HL-60 (cell line): ENCODE data around the gene NGLY1.

ENCODE experiments used
- DNase-seq, 2 experiments: peaks; one replicate each; pipeline ENCODE4 v3.0.0-alpha.2; 2010 to 2020; ENCODE audit warnings: low read depth in 1 of 2, low spot score in 1 of 2
- H3K27ac ChIP-seq: fragments of 250-450 bp; sonication (Bioruptor Pico); replicated peaks from 2 replicates; pipeline ENCODE4 v1.5.1; 2020; ENCODE audit warnings: mild to moderate bottlenecking, moderate library complexity
- H3K27me3 ChIP-seq: fragments of 250-450 bp; sonication (Bioruptor Pico); 2 replicates; pipeline ENCODE4 v1.5.1; 2021; ENCODE audit warnings: mild to moderate bottlenecking, moderate library complexity; ENCODE audit not compliant: insufficient read depth, poor library complexity, severe bottlenecking
- H3K4me3 ChIP-seq: replicated peaks from 2 replicates; pipeline ENCODE4 v1.5.1; 2011; ENCODE audit warnings: mild to moderate bottlenecking, control low read depth, low read length; ENCODE audit not compliant: insufficient read depth
- GABPA ChIP-seq: IDR thresholded peaks from 2 replicates; pipeline ENCODE4 v1.6.1; 2012; ENCODE audit warnings: low read depth
- POLR2AphosphoS5 ChIP-seq: IDR thresholded peaks from 2 replicates; pipeline ENCODE4 v1.6.1; 2012; ENCODE audit warnings: low read depth
- SPI1 ChIP-seq: IDR thresholded peaks from 2 replicates; pipeline ENCODE4 v1.6.1; 2012; ENCODE audit warnings: low read depth, mild to moderate bottlenecking, borderline replicate concordance
- long read RNA-seq: library from polyadenylated mRNA; unstranded; transcript quantifications from one replicate; pipeline ENCODE4 v2.0.0, GENCODE V29; 2020
- TF ChIP-seq, protein P1 (sequence below): IDR thresholded peaks from one replicate; pipeline ENCODE4 v1.5.1; 2011; ENCODE audit warnings: low read length, control low read depth, inconsistent platforms; ENCODE audit not compliant: insufficient read depth
- TF ChIP-seq, protein P2 (sequence below): IDR thresholded peaks from 2 replicates; pipeline ENCODE4 v1.6.1; 2012; ENCODE audit warnings: low read depth; ENCODE audit not compliant: insufficient replicate concordance

The NGLY1 gene, protein sequence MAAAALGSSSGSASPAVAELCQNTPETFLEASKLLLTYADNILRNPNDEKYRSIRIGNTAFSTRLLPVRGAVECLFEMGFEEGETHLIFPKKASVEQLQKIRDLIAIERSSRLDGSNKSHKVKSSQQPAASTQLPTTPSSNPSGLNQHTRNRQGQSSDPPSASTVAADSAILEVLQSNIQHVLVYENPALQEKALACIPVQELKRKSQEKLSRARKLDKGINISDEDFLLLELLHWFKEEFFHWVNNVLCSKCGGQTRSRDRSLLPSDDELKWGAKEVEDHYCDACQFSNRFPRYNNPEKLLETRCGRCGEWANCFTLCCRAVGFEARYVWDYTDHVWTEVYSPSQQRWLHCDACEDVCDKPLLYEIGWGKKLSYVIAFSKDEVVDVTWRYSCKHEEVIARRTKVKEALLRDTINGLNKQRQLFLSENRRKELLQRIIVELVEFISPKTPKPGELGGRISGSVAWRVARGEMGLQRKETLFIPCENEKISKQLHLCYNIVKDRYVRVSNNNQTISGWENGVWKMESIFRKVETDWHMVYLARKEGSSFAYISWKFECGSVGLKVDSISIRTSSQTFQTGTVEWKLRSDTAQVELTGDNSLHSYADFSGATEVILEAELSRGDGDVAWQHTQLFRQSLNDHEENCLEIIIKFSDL
- long read RNA-seq, transcript NGLY1-204 (11 exons, 2,024 nt) = minor isoform, 5 of 1,140 reads
- long read RNA-seq, transcript NGLY1-202 (12 exons, 2,473 nt) = major isoform, 738 of 1,140 reads
- long read RNA-seq, partial matches to known transcripts = 22 of 1,140 reads
- long read RNA-seq, other reads (novel, unspliced or antisense) = 374 of 1,140 reads

DNA sequence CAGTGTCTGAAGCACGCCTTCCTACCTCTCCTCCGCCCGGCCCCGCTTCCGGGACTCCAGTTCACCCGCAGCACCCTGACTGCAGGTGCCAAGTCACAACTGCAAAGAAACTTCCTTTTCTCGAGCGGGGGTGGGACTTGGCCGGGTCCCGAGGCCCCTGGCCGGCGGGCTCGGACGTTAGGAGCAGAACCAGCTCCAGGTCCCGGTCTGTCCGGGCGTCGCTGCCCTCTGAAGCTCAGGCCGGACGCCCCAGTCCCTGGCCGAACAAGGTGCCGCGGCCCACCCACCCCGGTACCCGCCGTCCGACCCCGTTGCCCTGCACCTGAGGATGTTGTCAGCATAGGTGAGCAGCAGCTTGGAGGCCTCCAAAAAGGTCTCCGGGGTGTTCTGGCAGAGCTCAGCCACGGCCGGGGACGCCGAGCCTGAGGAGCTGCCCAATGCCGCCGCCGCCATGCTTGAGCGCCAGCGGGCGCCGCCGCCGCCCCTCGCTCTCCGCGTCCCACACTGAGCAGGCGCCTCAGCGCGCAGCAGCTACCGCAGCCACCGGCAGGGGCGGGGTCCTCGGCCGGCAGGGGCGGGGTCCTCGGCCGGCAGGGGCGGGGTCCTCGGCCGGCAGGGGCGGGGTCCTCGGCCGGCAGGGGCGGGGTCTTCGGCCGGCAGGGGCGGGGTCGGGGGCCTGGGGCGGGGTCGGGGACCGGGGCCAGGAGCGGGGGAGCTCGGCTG, at the start of gene NGLY1:
NGLY1 (minus strand) TSS at position 506 of the 723 bp plus-strand sequence; CDS start at position 453, 53 bp downstream.
- DNase-seq = peak; percentile 59 to 92
- peak within 1 kb of the TSS; percentile 97 for H3K27ac ChIP-seq
- TF ChIP-seq GABPA (peak; percentile 51; the same call in 1 of the 2 replicates), SPI1 (no peak), POLR2AphosphoS5 (peak; percentile 62; the same call in 1 of the 2 replicates)
- TF ChIP-seq, protein P1, sequence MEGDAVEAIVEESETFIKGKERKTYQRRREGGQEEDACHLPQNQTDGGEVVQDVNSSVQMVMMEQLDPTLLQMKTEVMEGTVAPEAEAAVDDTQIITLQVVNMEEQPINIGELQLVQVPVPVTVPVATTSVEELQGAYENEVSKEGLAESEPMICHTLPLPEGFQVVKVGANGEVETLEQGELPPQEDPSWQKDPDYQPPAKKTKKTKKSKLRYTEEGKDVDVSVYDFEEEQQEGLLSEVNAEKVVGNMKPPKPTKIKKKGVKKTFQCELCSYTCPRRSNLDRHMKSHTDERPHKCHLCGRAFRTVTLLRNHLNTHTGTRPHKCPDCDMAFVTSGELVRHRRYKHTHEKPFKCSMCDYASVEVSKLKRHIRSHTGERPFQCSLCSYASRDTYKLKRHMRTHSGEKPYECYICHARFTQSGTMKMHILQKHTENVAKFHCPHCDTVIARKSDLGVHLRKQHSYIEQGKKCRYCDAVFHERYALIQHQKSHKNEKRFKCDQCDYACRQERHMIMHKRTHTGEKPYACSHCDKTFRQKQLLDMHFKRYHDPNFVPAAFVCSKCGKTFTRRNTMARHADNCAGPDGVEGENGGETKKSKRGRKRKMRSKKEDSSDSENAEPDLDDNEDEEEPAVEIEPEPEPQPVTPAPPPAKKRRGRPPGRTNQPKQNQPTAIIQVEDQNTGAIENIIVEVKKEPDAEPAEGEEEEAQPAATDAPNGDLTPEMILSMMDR = no peak
- TF ChIP-seq, protein P2, sequence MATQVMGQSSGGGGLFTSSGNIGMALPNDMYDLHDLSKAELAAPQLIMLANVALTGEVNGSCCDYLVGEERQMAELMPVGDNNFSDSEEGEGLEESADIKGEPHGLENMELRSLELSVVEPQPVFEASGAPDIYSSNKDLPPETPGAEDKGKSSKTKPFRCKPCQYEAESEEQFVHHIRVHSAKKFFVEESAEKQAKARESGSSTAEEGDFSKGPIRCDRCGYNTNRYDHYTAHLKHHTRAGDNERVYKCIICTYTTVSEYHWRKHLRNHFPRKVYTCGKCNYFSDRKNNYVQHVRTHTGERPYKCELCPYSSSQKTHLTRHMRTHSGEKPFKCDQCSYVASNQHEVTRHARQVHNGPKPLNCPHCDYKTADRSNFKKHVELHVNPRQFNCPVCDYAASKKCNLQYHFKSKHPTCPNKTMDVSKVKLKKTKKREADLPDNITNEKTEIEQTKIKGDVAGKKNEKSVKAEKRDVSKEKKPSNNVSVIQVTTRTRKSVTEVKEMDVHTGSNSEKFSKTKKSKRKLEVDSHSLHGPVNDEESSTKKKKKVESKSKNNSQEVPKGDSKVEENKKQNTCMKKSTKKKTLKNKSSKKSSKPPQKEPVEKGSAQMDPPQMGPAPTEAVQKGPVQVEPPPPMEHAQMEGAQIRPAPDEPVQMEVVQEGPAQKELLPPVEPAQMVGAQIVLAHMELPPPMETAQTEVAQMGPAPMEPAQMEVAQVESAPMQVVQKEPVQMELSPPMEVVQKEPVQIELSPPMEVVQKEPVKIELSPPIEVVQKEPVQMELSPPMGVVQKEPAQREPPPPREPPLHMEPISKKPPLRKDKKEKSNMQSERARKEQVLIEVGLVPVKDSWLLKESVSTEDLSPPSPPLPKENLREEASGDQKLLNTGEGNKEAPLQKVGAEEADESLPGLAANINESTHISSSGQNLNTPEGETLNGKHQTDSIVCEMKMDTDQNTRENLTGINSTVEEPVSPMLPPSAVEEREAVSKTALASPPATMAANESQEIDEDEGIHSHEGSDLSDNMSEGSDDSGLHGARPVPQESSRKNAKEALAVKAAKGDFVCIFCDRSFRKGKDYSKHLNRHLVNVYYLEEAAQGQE = peak; percentile 66

DNA sequence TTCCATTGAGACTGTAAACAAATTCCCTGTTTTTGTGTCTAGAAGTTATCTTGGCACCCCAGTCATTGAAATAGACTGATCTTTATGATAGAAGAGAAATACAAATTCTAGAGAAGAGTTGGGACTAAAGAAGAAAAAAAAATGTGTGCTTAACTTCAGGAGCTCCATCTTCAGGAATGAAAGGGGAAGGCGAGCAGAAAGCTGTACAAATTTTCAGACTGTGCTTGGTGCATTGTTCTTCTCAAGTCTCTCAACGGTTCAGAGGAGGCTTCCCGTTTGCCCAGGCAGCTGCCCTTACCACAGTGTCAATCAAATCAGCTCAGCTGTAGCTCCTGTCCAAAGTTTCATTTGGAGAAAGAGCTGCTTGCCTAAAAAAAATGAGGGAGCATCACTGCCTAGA, 48.3 kb upstream of the NGLY1 start:
- no peak overlapping the region for H3K4me3 ChIP-seq
- no peaks in the 10 kb centered on the region for H3K27me3 ChIP-seq
- peak; percentile 16; the same call in 1 of the 2 replicates for TF ChIP-seq SPI1
- TF ChIP-seq, protein P2 = no peak
- H3K27ac ChIP-seq = no peak overlapping the region
- peak in 1 of 2 experiments; percentile 66 for DNase-seq

More for the DNA sequence above, at the start of gene NGLY1:
- no peaks in the 10 kb centered on the region for H3K27me3 ChIP-seq
- peak within 1 kb of the TSS; percentile 87 for H3K4me3 ChIP-seq

DNA sequence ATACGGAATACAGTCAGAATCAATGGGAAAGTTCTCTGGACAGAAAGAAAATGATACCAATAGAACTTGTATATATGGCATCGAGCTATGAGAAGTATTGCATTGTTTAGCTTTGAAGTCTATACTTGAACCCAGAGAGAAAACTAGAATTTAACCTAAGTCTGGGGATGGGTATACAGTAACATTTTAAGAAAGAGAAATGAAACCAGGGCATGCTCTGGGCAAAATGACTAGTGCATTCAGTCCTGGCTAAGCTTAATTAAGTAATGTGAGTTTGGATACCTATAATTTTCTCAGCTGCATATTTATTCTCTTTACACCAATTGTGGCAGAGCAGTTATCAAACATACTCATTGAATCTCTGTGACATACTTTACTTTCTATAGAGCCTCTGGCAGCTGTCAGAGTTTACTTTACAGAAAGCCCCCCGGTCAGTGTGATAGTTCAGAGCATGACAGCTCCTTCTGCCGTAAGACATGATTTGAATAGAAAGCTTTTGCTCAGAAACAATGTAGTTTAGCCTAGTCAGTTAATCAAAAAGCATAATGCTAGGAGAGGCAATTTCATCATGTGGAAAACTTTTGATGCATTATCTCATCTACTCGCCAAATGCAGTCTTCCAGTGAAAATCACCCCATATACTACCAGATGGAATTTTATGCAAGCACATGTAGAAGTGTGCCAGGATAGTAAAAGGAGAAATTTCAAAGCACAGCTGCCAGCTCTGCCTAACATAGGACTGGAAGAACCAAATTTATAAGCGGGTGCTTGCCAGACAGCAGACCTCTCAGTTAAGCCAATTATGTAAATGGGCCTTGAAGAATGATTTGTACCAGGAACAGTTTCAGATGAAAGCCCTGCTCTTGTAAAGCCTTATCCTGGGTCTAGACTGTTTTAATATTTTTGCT, 47.4 kb upstream of the NGLY1 start:
- Histone ChIP-seq H3K27ac (no peak overlapping the region), H3K27me3 (no peaks in the 10 kb centered on the region), H3K4me3 (no peak overlapping the region)
- TF ChIP-seq, protein P1 = no peak
- TF ChIP-seq GABPA (no peak), POLR2AphosphoS5 (no peak), SPI1 (no peak)
- TF ChIP-seq, protein P2 = no peak
- no peak for DNase-seq
